Measurements from ENCODE around the gene OR7C1. TPM values are rescaled to one million over a fixed set of nuclear protein-coding genes. Genes with fewer than 3 reads are reported as not detected.

Gene OR7C1
- total and polyA plus RNA-seq, 2 of the 8 experiments (the other 6 are each of a cell fraction or from before 2014, with no cell fraction given): not detected

- H3K9ac ChIP-seq (replicated peaks in 1 of 4; ENCODE audit: extremely low read depth in 1 of 4, low read depth in 3 of 4, low read length in 3 of 4): no peak overlapping the region
- peaks cover 0 to 7% (median 0%) of the 10 kb centered on the region in 4 experiments; a peak in 1 of 8 replicates for H3K36me3 ChIP-seq (ENCODE audit: control insufficient read depth in 2 of 4, insufficient read depth in 4 of 4, low read length in 3 of 4)
- H2BK15ac ChIP-seq (ENCODE audit: low read length): no peak overlapping the region
- no peak overlapping the region for H2BK12ac ChIP-seq (ENCODE audit: low read depth, low read length)
- no peaks in the 10 kb centered on the region for H3K27me3 ChIP-seq (replicated peaks in 1 of 4; ENCODE audit: control insufficient read depth in 3 of 4, extremely low read depth in 1 of 4, insufficient read depth in 3 of 4, low read length in 3 of 4)
- ChIA-PET POLR2A (ENCODE audit: partially characterized antibody) (interaction anchor here (1.1 kb wide), 1 partner anchor 14 kb away, joined by 3 read pairs; no protein-coding TSS in a partner anchor), CTCF (ENCODE audit: partially characterized antibody) (interaction anchor here (0.6 to 1.2 kb wide), 4 partner anchors 19 to 392 kb away, joined by 3 read pairs; no protein-coding TSS in a partner anchor)
- WGBS, 2 experiments (ENCODE audit: extremely low coverage in 1 of 2, insufficient coverage in 1 of 2, insufficient read length in 1 of 2, insufficient replicate concordance in 2 of 2, low coverage in 1 of 2, low lambda C conversion rate in 2 of 2, missing lambda C conversion rate in 1 of 2): 97% methylated on average over 2 of the region's 2 CpGs; no CpG with 5 or more reads in 1 of the 2 experiments
- no peaks in the 10 kb centered on the region for H3K9me3 ChIP-seq (ENCODE audit: insufficient read depth in 2 of 2, low read depth in 1 of 2, low read length in 1 of 2)
- H3K4ac ChIP-seq (replicated peaks; ENCODE audit: insufficient read length, low read depth, low read length): no peak overlapping the region
- H2AK5ac ChIP-seq (ENCODE audit: low read depth, low read length): no peak overlapping the region
- no peak overlapping the region for H2BK20ac ChIP-seq (ENCODE audit: low read length)
- no peak overlapping the region for H3K23ac ChIP-seq (ENCODE audit: insufficient read length)
- H3K4me1 ChIP-seq (replicated peaks in 1 of 4; ENCODE audit: control insufficient read depth in 3 of 4, insufficient read depth in 4 of 4, low read length in 3 of 4): no peaks in the 10 kb centered on the region; a peak in 3 of 7 replicates
- no peak overlapping the region for H2BK5ac ChIP-seq (ENCODE audit: low read depth, low read length)
- no peaks in the 10 kb centered on the region for H4K20me1 ChIP-seq (replicated peaks in 1 of 2; ENCODE audit: control insufficient read depth in 1 of 2, insufficient read depth in 2 of 2, low read length in 2 of 2)
- no peak overlapping the region for H4K8ac ChIP-seq (ENCODE audit: extremely low read depth, insufficient read depth, low read length)
- FAIRE-seq (no peak), DNase-seq (ENCODE audit: low read depth in 1 of 2, low spot score in 2 of 2) (no peak)
- no peak overlapping the region for H2AFZ ChIP-seq (ENCODE audit: low read length)
- peaks cover 2% of the 10 kb centered on the region; the same call in 1 of the 2 replicates for H3K23me2 ChIP-seq (ENCODE audit: low read depth, low read length)
- H3K27ac ChIP-seq (ENCODE audit: low read depth, low read length): no peak overlapping the region
- H3K18ac ChIP-seq (ENCODE audit: extremely low read depth, low read length): no peak overlapping the region
- no peak overlapping the region for H2BK120ac ChIP-seq (replicated peaks; ENCODE audit: low read depth, low read length)
- H3K79me2 ChIP-seq (ENCODE audit: control insufficient read depth in 1 of 2, insufficient read depth in 2 of 2, low read length in 2 of 2): no peaks in the 10 kb centered on the region
- no peak overlapping the region for H3K4me2 ChIP-seq (ENCODE audit: insufficient read depth in 1 of 2, low read depth in 2 of 2, low read length in 2 of 2)
- no peak overlapping the region for H4K5ac ChIP-seq (ENCODE audit: insufficient read length, low read depth, low read length)
- no peaks in the 10 kb centered on the region for H3K79me1 ChIP-seq (ENCODE audit: low read depth, low read length)
- H3K14ac ChIP-seq (ENCODE audit: insufficient read length): no peak overlapping the region
- H3K56ac ChIP-seq (replicated peaks; ENCODE audit: insufficient read length, low read depth, low read length): no peak overlapping the region
- no peak overlapping the region for H3K4me3 ChIP-seq (ENCODE audit: extremely low read depth in 1 of 4, insufficient read depth in 2 of 4, low read depth in 3 of 4, low read length in 4 of 4)
- H4K91ac ChIP-seq (replicated peaks; ENCODE audit: insufficient read length, low read length): no peak overlapping the region
- TF ChIP-seq ASH2L (IDR thresholded peaks at IDR 0.05; ENCODE audit: low read length) (no peak), POLR2AphosphoS5 (IDR thresholded peaks at IDR 0.05; ENCODE audit: low read depth, low read length) (no peak), GABPA (IDR thresholded peaks at IDR 0.05; ENCODE audit: borderline replicate concordance, insufficient read depth, low read length) (no peak), YY1 (IDR thresholded peaks at IDR 0.05; ENCODE audit: low read depth, low read length) (no peak), KDM4A (IDR thresholded peaks at IDR 0.05; ENCODE audit: low read depth, low read length, severe bottlenecking) (no peak), CTBP2 (IDR thresholded peaks at IDR 0.05; ENCODE audit: borderline replicate concordance, insufficient read depth, insufficient read length, low read length) (no peak)
These were observed 72.9 kb downstream of the OR7C1 start for GRCh38 chr19:14762111-14762510.

All from H1 (cell line).